HFF-Myc (cell line): ENCODE results near the gene KRTAP10-4.

Experiments
- DNase-seq: peaks from one replicate; pipeline ENCODE4 v3.0.0-alpha.2; 2011; ENCODE audit warnings: low read depth; ENCODE audit errors: extremely low read depth
- H3K4me3 ChIP-seq: replicated peaks from 2 replicates; pipeline ENCODE4 v1.5.1; 2011; ENCODE audit warnings: low read depth, mild to moderate bottlenecking, control low read depth, low read length
- CTCF ChIP-seq: IDR thresholded peaks from 2 replicates; pipeline ENCODE4 v1.5.1; 2012; ENCODE audit warnings: mild to moderate bottlenecking, low read depth, low read length, control low read depth; ENCODE audit errors: missing control alignments

KRTAP10-4 gene

GRCh38 chr21:44618909-44619308 lies 45.4 kb downstream of the KRTAP10-4 start:
- no peak overlapping the region for H3K4me3 ChIP-seq
- TF ChIP-seq CTCF, result no peak
- no peak for DNase-seq

- no peak for TF ChIP-seq CTCF
- H3K4me3 ChIP-seq, result no peak overlapping the region
- DNase-seq, result no peak
These were observed 46.4 kb downstream of the KRTAP10-4 start for GRCh38 chr21:44619886-44620285.

DNA sequence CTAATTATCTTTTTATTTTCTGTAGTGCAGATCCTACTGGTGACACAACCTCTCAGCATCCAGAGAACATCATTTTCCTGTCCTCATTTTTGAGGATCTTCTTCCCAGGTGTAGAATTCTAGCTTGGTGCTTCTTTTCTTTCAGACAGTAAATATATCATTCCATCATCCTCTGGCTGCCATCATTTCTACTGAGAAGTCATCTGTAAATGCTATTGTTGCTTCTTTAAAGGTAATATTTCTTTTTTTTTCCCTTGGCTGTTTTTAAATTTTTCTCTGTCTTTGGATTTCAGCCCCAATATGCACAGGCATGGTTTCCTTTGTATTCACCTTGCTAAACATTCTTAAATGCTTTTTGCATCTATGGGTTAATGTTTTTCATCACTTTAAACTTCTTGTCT lies 50.0 kb downstream of the KRTAP10-4 start:
- TF ChIP-seq CTCF, result no peak
- no peak for DNase-seq
- H3K4me3 ChIP-seq, result no peak overlapping the region
